ENCODE measurements around the gene ANKRD33B. TPM values are rescaled to one million over a fixed set of nuclear protein-coding genes. Genes with fewer than 3 reads are reported as not detected.
A peak's percentile ranks its signal among the peaks of the same experiment; 100 is the strongest.

The ANKRD33B gene
- total RNA-seq, 1 experiment from 2014 or later = 25.3 TPM

DNA sequence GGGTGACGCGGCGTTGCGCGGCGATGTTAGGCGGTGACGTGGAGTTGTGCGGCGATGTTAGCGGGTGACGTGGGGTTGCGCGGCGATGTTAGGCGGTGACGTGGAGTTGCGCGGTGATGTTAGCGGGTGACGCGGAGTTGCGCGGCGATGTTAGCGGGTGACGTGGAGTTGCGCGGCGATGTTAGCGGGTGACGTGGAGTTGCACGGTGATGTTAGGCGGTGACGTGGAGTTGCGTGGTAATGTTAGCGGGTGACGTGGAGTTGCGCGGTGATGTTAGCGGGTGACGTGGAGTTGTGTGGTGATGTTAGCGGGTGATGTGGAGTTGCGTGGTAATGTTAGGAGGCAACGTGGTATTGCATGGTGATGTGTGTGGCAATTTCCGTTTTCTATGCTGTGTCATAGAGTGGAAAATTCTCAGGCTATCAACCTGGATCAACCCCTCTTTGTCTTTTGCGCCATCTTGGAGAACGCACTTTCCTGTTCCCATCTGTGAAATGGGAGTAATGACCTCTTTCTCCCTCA is 76.0 kb downstream of the ANKRD33B start:
- no peak overlapping the region for H3K4me3 Mint-ChIP-seq (ENCODE audit: unreplicated experiment)
- Histone ChIP-seq H3K4me1 (no peaks in the 10 kb centered on the region), H3K9me3 (no peaks in the 10 kb centered on the region), H3K36me3 (ENCODE audit: control insufficient read depth, insufficient read depth, low read length) (no peaks in the 10 kb centered on the region; the same call in 1 of the 2 replicates), H3K4me3 (ENCODE audit: low read depth, low read length) (no peak overlapping the region), H3K27me3 (replicated peaks; ENCODE audit: control insufficient read depth, insufficient read depth, low read length) (no peaks in the 10 kb centered on the region)
- TF ChIP-seq, protein P1, sequence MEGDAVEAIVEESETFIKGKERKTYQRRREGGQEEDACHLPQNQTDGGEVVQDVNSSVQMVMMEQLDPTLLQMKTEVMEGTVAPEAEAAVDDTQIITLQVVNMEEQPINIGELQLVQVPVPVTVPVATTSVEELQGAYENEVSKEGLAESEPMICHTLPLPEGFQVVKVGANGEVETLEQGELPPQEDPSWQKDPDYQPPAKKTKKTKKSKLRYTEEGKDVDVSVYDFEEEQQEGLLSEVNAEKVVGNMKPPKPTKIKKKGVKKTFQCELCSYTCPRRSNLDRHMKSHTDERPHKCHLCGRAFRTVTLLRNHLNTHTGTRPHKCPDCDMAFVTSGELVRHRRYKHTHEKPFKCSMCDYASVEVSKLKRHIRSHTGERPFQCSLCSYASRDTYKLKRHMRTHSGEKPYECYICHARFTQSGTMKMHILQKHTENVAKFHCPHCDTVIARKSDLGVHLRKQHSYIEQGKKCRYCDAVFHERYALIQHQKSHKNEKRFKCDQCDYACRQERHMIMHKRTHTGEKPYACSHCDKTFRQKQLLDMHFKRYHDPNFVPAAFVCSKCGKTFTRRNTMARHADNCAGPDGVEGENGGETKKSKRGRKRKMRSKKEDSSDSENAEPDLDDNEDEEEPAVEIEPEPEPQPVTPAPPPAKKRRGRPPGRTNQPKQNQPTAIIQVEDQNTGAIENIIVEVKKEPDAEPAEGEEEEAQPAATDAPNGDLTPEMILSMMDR (IDR thresholded peaks at IDR 0.05; ENCODE audit: insufficient read depth in 1 of 2, low read depth in 1 of 2, low read length in 1 of 2, severe bottlenecking in 1 of 2, unreplicated experiment in 1 of 2) = no peak
- peaks cover 33% of the 10 kb centered on the region for H3K36me3 Mint-ChIP-seq (ENCODE audit: insufficient read depth, unreplicated experiment)
- CTCF ChIA-PET = no interaction called here
- peaks cover 14% of the 10 kb centered on the region for H3K9me3 Mint-ChIP-seq (ENCODE audit: unreplicated experiment)
- H3K27ac Mint-ChIP-seq (ENCODE audit: unreplicated experiment) = no peak overlapping the region
- no peak for DNase-seq
- POLR2A ChIA-PET = no interaction called here
- intact Hi-C loops (cut with micrococcal nuclease; ENCODE audit: unreplicated experiment) = no loop called here
- BruUV-seq (replicated peaks) = no TSS peak
- no peaks in the 10 kb centered on the region for H3K27me3 Mint-ChIP-seq (ENCODE audit: insufficient read depth, unreplicated experiment)
- H3K4me1 Mint-ChIP-seq (ENCODE audit: low read depth, unreplicated experiment) = no peaks in the 10 kb centered on the region

DNA sequence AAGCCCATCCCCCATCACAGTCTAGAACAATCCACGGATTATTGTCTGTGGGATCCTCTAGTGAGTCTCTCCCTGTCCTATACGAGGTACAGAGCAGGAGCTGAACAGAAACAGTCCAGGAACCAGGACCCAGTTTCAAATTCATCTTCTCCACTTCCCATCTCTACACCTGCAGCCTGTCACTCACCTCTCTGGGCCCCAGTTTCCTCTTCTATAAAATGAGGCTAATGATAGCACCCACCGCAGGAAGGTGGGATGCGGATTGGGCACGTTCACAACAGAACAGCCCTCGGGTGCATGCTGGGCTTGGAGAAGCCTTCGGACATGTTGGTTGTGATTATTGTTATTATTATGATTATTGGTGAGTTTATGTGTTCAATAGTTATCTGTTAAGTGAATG is 78.5 kb downstream of the ANKRD33B start:
- no peak overlapping the region for H3K4me3 ChIP-seq (ENCODE audit: low read depth, low read length)
- no peaks in the 10 kb centered on the region for H3K4me1 ChIP-seq
- no peaks in the 10 kb centered on the region for H3K9me3 ChIP-seq
- Mint-ChIP-seq H3K27me3 (ENCODE audit: insufficient read depth, unreplicated experiment) (no peaks in the 10 kb centered on the region), H3K4me3 (ENCODE audit: unreplicated experiment) (no peak overlapping the region), H3K9me3 (ENCODE audit: unreplicated experiment) (peaks cover 14% of the 10 kb centered on the region), H3K27ac (ENCODE audit: unreplicated experiment) (no peak overlapping the region), H3K36me3 (ENCODE audit: insufficient read depth, unreplicated experiment) (peaks cover 20% of the 10 kb centered on the region), H3K4me1 (ENCODE audit: low read depth, unreplicated experiment) (no peaks in the 10 kb centered on the region)
- no peaks in the 10 kb centered on the region; the same call in 1 of the 2 replicates for H3K36me3 ChIP-seq (ENCODE audit: control insufficient read depth, insufficient read depth, low read length)
- TF ChIP-seq, protein P1 (IDR thresholded peaks at IDR 0.05; ENCODE audit: insufficient read depth in 1 of 2, low read depth in 1 of 2, low read length in 1 of 2, severe bottlenecking in 1 of 2, unreplicated experiment in 1 of 2) = no peak
- no peaks in the 10 kb centered on the region for H3K27me3 ChIP-seq (replicated peaks; ENCODE audit: control insufficient read depth, insufficient read depth, low read length)
- no TSS peak for BruUV-seq (replicated peaks)
- CTCF ChIA-PET = no interaction called here
- intact Hi-C loops (cut with micrococcal nuclease; ENCODE audit: unreplicated experiment) = no loop called here
- POLR2A ChIA-PET = no interaction called here
- DNase-seq = no peak

DNA sequence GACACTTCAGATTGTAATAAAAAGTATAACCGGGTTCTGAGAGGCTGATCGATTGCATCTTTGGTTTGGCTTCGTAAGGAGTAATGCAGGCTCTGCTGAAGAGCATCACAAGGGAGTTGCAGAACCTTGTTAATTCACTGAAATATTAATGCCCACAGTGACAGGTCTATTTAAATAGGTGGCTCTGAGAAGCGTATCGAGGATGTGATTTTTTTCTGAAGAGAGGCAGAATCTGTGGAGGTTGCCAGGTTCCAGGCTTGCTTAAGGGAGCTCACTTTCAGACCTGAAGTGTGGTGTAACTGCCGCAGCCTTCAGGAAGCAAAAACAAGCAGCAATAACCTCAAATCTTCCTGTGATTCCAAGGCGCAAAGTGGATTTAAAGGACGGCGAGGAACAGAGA is 80.3 kb downstream of the ANKRD33B start:
- no TSS peak for BruUV-seq (replicated peaks)
- Mint-ChIP-seq H3K36me3 (ENCODE audit: insufficient read depth, unreplicated experiment) (peaks cover 15% of the 10 kb centered on the region), H3K4me1 (ENCODE audit: low read depth, unreplicated experiment) (no peaks in the 10 kb centered on the region), H3K9me3 (ENCODE audit: unreplicated experiment) (no peaks in the 10 kb centered on the region), H3K27me3 (ENCODE audit: insufficient read depth, unreplicated experiment) (no peaks in the 10 kb centered on the region), H3K4me3 (ENCODE audit: unreplicated experiment) (no peak overlapping the region), H3K27ac (ENCODE audit: unreplicated experiment) (no peak overlapping the region)
- peak in 1 of 2 experiments; percentile 1 for DNase-seq
- no peaks in the 10 kb centered on the region for H3K27me3 ChIP-seq (replicated peaks; ENCODE audit: control insufficient read depth, insufficient read depth, low read length)
- H3K36me3 ChIP-seq (ENCODE audit: control insufficient read depth, insufficient read depth, low read length) = no peaks in the 10 kb centered on the region; the same call in 1 of the 2 replicates
- no peaks in the 10 kb centered on the region for H3K9me3 ChIP-seq
- ChIA-PET CTCF (interaction anchor here (0.7 kb wide), 1 partner anchor 773 kb away, joined by 3 read pairs; no protein-coding TSS in a partner anchor), POLR2A (no interaction called here)
- TF ChIP-seq, protein P1 (IDR thresholded peaks at IDR 0.05; ENCODE audit: insufficient read depth in 1 of 2, low read depth in 1 of 2, low read length in 1 of 2, severe bottlenecking in 1 of 2, unreplicated experiment in 1 of 2) = no peak
- no peaks in the 10 kb centered on the region for H3K4me1 ChIP-seq
- no peak overlapping the region for H3K4me3 ChIP-seq (ENCODE audit: low read depth, low read length)
- intact Hi-C loops (cut with micrococcal nuclease; ENCODE audit: unreplicated experiment) = no loop called here
